GM19438 (cell line): ENCODE data around the gene CNPY3.

Experiments used
- ATAC-seq: cut with Tn5 transposase; IDR thresholded peaks from one replicate; pipeline ENCODE4 v1.9.1; 2021; ENCODE audit warnings: low read depth; ENCODE audit not compliant: unreplicated experiment

The CNPY3 gene

GRCh38 chr6:42978839-42979522 is 49.7 kb downstream of the CNPY3 start, which contains the start of gene PEX6:
TSS of gene PEX6 (minus strand) at chr6:42979181. CDS start at chr6:42979150, 31 bp downstream.
- peak; percentile 89 for ATAC-seq

DNA sequence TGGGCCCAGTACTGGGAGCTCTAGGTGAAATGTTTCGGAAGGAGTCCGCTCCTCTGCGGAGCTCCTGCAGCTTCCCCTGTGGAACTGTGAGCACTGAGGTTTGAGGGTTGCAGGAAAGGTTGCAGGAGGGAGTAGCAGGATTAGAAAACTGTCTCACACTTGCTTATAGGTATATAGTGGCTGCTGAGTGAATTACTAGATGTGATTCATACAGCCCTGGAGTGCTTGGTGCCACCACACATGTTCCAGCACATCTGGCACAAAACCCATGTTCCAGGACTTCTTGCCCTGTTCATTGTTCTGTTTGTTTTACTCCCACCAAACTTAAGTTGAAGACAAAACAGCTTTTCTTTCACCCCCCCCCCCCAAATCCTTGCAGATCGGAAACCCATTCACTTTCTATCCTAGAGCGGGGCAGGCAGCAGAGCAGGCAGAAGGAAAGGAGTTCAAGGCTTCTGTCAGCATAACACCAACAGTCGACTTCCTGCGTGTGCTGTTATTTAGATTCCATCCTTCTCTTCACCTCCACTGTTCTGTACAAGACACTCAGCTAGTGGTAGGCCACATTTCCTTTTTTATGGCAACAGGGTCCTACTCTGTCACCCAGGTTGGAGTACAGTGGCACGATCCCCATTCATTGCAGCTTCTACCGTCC is 50.4 kb downstream of the CNPY3 start:
- ATAC-seq: no peak

GRCh38 chr6:42981836-42982235 is 52.6 kb downstream of the CNPY3 start:
- no peak for ATAC-seq

DNA sequence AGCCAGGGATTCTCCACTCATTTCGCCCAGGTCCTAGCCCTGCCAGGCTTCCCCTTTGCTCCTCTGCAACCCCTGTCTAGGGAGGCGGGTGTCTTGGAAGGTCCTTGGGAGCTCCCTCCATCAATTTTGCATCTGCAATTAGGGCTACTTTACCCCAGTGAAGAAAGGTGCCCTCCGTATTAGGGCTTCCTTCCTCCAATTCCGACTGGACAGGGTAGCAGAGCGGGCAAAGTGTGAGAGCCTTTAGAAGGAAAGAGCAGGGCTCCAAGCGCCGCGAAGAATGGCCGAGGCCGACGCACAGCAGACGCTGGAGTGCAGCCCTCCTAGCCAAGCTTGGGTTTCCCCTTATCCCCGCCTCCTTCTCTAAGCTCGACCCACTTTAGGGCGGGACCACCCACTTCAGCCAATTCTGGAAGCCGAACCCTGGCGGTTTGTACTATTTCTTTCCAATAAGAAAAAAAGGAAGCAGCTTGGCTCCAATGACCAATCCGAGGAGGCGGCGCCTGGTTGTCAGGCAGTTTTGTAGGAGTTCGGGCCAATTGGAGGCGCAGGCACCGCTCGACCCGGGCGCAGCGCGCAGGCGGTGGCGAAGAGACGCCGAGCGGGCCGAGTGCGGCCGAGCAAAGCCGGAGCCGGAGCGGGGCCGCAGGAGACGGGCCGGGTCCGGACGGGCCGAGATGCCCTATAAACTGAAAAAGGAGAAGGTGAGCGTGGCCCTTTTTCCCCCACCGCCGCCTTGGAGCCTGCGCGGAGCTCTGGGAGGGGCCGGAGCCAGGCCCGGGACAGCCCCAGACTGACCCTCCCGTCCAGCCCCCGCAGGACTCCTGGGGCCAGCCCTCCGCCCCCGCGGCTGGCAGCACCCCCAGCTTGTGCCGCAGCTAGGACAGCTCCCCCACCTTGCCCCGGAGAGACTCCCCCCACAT is 55.0 kb downstream of the CNPY3 start, which contains the start of gene PPP2R5D:
TSS of gene PPP2R5D (plus strand) at position 570 of the 923 bp plus-strand sequence. CDS start at position 678, 108 bp downstream.
- ATAC-seq: peak; percentile 95

DNA sequence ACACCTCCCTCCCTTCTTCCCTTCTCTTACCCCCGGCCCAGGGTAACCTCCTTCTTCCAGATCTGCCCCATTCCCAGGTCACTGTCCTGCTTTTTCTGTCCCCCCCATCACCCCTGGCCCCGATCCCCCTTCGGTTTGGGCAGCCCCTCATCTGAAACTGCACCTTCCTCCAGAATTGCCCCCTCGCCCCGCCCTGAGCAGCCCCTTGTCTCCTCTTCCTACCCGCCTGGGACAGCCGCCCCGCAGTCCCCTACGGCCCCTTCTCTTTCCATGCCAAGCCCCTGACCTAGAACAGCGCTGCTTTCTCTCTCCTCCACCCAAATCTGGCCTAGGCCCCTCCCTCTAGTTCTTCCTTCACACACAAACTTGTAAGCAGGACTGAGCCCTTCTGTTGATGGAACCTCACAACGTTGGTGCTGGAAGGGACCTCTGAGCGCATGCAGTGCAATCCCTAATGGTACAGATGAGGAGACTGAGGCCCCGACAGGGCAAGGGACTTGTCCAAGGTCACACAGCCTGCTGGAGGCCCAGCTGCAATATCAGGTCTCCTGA is 55.7 kb downstream of the CNPY3 start:
- no peak for ATAC-seq

DNA sequence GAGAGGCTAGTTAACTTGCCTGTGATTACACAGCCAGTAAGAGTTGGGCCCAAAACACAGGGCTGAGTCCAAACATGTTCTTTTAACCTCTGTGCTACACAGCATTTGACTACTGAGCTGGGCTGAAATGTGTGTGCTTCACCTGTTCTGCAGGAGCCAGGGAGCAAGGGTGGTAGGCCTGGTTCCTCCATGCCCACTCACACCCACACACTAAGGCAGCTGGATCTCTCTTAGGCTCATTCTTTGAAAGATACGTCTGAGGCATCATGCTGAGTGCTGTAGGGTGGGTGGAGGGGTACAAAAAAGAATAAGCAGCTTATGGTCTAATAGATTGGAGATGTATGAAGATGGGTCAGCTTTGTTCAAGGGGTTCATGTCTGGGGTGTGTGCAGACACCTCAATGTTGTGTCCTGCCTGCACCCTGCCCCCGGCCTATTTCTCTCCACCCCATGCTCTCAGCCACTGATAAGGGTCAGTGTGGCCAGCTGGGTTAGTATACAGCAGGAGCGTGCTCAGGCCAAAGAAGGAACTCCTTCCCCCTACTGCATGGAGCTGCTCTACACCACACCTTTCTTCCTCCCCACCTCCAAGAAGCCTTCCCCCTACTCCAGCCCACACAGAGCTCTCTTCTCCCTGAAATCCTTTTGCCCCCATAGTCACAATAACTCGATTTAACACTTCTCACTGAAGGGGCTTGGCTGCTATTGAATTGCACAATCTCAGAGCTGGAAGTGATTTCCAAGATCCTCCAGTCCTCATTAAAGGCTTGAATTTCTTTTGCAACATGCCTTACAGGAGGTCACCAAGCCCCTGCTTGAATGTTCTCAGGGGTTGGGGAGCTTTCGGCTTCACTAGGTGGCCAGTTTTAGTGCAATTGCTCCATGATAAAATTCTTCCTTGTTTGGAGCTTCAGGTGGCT is 58.5 kb downstream of the CNPY3 start:
- ATAC-seq: no peak

DNA sequence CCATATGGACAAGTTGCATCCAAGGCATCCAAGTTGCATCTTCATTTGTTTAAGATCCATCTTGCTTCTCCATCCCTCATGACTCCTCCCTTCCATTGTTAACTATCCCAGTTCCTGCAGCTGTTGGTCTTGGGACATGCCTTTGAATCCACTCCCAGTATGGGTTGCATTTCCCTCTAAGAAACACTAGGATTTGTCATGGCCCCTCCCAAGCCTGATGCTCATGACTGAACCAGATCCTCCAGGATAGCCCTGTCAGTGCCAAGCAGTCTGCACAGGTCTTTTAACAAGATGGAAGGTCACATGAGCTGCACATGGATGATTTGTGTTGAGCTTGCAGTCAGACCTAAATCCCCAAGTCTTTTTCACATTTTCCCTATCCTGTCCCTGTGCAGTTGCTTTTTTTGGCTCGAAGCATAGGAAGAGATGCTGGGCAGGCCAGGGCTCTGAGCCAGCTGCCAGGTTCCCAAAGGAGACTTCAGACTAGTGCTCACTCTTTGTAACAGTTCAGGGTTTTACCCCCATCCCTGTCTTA is 59.3 kb downstream of the CNPY3 start:
- no peak for ATAC-seq
